Measurements from ENCODE around the gene COG5. TPM values are rescaled to one million over a fixed set of nuclear protein-coding genes. Genes with fewer than 3 reads are reported as not detected.

Gene COG5
- polyA plus RNA-seq, 1 of the 3 experiments (the other 2 are of a cell fraction) = 21.2 TPM

- TF ChIP-seq FOSL2 (IDR thresholded peaks at IDR 0.05; ENCODE audit: borderline replicate concordance, low read depth) (peak; percentile 18; the same call in 1 of the 2 replicates), TCF12 (IDR thresholded peaks at IDR 0.05) (no peak), MAX (IDR thresholded peaks at IDR 0.05; ENCODE audit: low read depth) (peak; percentile 56), POLR2AphosphoS5 (IDR thresholded peaks at IDR 0.05; ENCODE audit: low read depth, low read length) (peak; percentile 90), GATA2 (CRISPR knock-in tag; IDR thresholded peaks at IDR 0.05) (peak; percentile 14; the same call in 1 of the 2 replicates)
Measured at GRCh38 chr7:107563775-107564552, at the start of gene COG5, which contains the start of gene DUS4L (continued).

- Histone ChIP-seq H3K79me2 (ENCODE audit: insufficient read depth) (0 out of 2 replicates have a peak, but pooled peaks cover 7% of the 10 kb centered on the region), H3K27me3 (ENCODE audit: insufficient read depth) (no peaks in the 10 kb centered on the region)
- POLR2A ChIA-PET = no interaction called here
Measured at GRCh38 chr7:107613439-107613838, 49.7 kb upstream of the COG5 start.

More at GRCh38 chr7:107613439-107613838, 49.7 kb upstream of the COG5 start:
- Histone ChIP-seq H3K9me2 (no peaks in the 10 kb centered on the region), H3K4me3 (ENCODE audit: low read depth in 2 of 2, low read length in 1 of 2) (no peak overlapping the region), H3K36me3 (replicated peaks in 1 of 2; ENCODE audit: control insufficient read depth in 1 of 2, insufficient read depth in 2 of 2, low read length in 1 of 2) (peaks cover 20 to 85% of the 10 kb centered on the region in 2 experiments), H3F3A (replicated peaks; ENCODE audit: insufficient read depth) (peaks cover 9% of the 10 kb centered on the region), H2AFZ (ENCODE audit: low read depth) (no peak overlapping the region), H3K4me2 (no peak overlapping the region), H3K9me3 (no peaks in the 10 kb centered on the region), H3K9ac (no peak overlapping the region), H4K20me1 (ENCODE audit: insufficient read depth) (no peaks in the 10 kb centered on the region), H3K4me1 (ENCODE audit: control insufficient read depth in 1 of 2, insufficient read depth in 2 of 2, low read depth in 1 of 2, low read length in 1 of 2) (peaks cover 20 to 33% of the 10 kb centered on the region in 2 experiments), H3K27ac (ENCODE audit: low read depth in 2 of 2, low read length in 1 of 2) (peak overlapping the region; percentile 13 to 39; a peak in 2 of 4 replicates)
- no peak for DNase-seq
- no peak for TF ChIP-seq RAD21 (IDR thresholded peaks at IDR 0.05; ENCODE audit: low read length)
- no peak for TF ChIP-seq GABPA (IDR thresholded peaks at IDR 0.05; ENCODE audit: low read depth)
- TF ChIP-seq REST (IDR thresholded peaks at IDR 0.05; ENCODE audit: low read depth, low read length) = no peak
- no peak for TF ChIP-seq YY1 (IDR thresholded peaks at IDR 0.05; ENCODE audit: low read depth)
- TF ChIP-seq SIN3A (IDR thresholded peaks at IDR 0.05; ENCODE audit: borderline replicate concordance, low read depth, low read length) = no peak
- no peak for TF ChIP-seq MXI1 (IDR thresholded peaks at IDR 0.05; ENCODE audit: low read depth, low read length)
- no peak for TF ChIP-seq RXRA (IDR thresholded peaks at IDR 0.05; ENCODE audit: borderline replicate concordance, low read depth)
- no peak for TF ChIP-seq USF2 (IDR thresholded peaks at IDR 0.05; ENCODE audit: borderline replicate concordance, low read depth, low read length)
- no peak for TF ChIP-seq TCF12 (IDR thresholded peaks at IDR 0.05)
- TF ChIP-seq EZH2phosphoT487 (IDR thresholded peaks at IDR 0.05; ENCODE audit: borderline replicate concordance, low read depth) = no peak
- TF ChIP-seq RFX5 (IDR thresholded peaks at IDR 0.05; ENCODE audit: low read length) = no peak
- CTCF ChIA-PET = no interaction called here
- 90% methylated on average over 1 of the region's 1 CpG for WGBS (ENCODE audit: low lambda C conversion rate)

Measured in SK-N-SH (cell line).